Fibroblast of skin of back (primary cell): ENCODE results near the gene DGKD.
"Not testable (repeated sequence)": the region's sequence is repeated elsewhere in the genome, so short reads cannot be mapped to it uniquely, and the experiment has no call there.

Experiments used
- DNase-seq: peaks from one replicate; pipeline ENCODE4 v3.0.0-alpha.2; 2013

The DGKD gene

GRCh38 chr2:233387667-233388528 lies 33.6 kb downstream of the DGKD start:
- peak; percentile 96 for DNase-seq

- DNase-seq, result no peak
Measured at GRCh38 chr2:233389601-233390125, 35.4 kb downstream of the DGKD start.

- DNase-seq, result no peak
Measured at GRCh38 chr2:233395687-233396086, 41.4 kb downstream of the DGKD start.

- not testable (repeated sequence) for DNase-seq
Measured at GRCh38 chr2:233396726-233397665, 42.7 kb downstream of the DGKD start.

DNA sequence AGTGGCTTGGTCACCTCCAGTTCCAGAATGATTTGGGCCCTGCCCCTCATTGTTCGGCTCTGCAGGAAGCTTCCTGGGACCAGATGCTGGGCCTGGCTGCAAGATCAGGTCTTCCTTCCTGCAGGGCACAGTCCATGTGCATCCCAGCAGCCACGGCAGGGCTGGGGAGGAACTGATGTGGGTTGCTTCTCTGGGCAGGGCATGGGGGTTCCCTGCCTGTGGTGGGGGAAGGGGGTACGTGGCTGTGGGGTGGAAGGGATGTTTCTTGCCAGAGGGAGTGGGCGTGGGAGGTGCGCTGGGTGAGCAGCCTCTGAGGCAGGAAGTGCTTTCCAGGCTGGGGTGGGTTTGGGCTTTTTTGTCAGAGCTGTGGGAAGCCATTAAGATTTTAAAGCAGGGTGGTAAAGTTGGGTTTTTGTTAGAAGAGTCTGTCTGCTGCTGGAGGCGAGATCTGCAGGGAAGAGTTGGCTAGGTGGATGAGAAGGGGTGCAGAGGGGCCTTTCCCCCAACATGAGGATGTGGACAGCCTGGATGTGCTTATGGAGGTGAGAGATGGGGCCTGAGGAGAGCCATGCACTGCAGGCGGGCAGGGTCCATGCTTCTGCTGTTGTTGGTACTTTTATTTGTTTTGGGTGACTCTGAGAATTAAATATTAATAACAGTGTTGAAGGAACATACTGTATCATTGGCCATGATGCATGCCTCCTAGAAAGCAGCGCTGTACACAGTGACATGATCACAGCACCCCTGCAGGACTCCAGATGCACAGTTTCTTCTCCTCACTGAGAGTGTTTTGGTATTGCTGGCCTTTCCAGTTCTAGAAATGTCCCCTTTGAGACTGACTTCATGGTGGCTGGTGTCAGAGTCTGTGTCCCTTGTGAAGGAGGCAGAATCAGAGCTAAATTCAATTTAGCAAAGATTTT lies 45.3 kb downstream of the DGKD start:
- DNase-seq, result no peak

GRCh38 chr2:233400341-233400740 lies 46.0 kb downstream of the DGKD start:
- DNase-seq, result no peak

- DNase-seq, result no peak
Measured at GRCh38 chr2:233400961-233401360, 46.7 kb downstream of the DGKD start.

DNA sequence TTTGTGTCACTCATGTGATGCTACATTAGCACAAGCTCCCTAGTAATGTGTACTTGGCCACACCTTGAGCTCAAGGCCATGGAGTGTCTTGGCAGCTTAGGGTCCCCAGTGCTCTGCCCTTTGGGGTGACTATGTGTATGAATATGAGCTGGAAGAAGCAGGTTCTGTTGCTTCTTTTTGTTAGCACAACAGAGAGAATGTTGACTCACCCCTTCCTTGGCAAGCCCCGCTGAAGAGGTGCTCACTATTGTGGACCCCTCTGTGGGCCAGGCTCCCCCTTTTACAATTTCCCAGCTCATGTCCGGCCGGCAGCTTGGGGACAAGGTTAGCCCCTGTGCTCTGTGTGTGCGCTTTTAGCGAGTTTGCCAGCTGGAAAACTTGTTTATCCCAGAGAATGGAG lies 48.1 kb downstream of the DGKD start:
- DNase-seq, result no peak

GRCh38 chr2:233402789-233403188 lies 48.5 kb downstream of the DGKD start:
- DNase-seq, result no peak

DNA sequence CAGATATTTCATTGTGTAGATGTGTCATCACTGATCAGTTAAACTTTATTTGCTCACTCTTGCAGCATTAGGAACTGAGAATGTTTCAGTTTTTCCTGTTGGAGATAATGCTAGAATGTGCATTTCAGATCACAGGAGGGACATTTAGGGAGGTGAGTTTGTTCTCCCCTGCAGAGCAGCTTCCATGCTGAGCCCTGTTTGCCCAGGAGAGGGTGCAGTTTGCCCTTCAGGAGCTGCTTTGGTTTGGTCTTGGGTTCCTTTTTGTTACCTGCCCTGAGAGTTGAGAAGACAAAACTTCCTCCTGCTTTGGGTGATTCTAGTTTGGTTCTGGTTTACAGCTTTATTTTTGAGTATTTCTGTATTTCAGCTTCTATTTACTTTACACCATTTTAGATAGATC lies 49.9 kb downstream of the DGKD start:
- peak; percentile 38 for DNase-seq

GRCh38 chr2:233406865-233407264 lies 52.6 kb downstream of the DGKD start:
- no peak for DNase-seq

DNA sequence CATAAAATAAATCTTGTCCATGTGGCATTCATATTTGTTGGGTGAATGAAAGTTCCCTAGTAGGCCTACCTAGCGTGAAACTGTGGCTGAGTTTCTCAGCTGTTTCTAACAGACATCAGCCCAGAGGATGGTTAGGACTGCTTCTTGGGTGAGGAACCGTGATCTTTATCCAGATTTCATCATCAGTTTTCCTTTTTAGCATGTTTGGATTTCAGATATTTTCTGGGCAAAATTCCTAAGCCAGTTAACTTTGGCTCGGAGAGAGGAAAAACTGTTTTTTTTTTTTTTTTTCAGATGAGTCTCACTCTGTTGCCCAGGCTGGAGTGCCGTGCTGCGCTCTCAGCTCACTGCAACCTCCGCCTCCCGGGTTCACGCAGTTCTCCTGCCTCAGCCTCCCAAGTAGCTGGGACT lies 53.5 kb downstream of the DGKD start:
- peak; percentile 49 for DNase-seq

DNA sequence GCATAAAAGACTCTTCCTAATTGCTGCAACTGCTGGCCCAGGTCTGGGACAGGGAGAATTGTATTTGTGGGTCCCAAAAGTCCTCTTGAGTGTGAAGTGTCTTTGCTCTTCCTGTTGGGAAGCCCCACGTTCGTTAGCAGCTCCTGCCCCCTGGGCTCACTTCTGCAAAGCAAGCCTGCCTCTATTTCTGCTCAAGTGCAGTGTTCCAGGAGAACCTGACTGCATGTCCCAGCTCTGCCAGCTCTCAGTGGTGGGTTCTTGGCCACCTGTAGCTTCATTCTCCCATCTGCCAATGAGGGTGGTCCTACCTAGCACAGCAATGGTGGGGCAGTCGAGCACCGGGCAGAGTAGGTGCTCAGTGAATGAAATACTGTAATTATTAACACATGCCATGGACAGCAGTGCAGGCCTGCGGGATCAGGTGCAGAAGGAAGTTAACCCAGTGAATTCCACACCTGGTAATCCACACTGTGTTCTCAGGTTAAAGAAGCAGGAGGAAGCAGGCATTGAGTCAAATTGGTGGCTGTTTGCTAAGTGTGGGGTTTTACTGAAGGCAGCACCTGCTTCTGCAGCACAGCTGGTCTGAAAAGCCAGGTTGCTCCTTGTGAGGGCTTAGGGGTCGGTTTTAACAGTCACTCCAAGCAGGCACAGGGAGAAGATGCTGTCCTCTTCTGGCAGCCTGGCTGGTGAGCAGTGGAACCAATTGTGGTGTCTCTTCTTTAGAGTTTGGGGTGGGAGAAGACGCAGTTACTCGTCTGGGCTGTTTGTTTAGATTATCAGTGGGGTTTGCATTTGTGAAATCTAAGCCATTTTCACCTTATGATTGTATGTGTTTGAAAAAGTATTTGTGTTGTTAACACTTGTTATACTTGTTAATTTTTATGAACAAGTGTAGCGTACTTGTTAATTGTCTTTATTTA lies 54.3 kb downstream of the DGKD start:
- no peak for DNase-seq

- DNase-seq, result no peak
Measured at GRCh38 chr2:233409286-233409991, 55.1 kb downstream of the DGKD start.

GRCh38 chr2:233410196-233410760 lies 56.0 kb downstream of the DGKD start:
- no peak for DNase-seq

DNA sequence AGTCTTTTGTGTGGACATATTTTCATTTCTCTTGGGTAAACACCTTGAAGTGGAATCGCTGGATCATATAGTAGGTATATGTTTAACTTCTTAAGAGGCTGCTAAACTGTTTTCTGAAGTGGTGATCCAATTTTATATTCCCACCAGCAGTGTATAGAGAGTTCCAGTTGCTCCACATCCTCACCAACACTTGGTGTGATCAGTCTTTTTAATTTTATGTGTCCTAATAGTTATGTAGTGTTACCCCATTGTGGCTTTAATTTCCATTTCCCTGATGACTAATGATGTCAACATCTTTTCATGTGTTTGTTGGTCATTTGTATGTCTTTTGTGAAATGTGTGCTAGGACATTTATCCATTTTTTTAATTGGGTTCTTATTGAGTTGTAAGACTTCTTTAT lies 56.9 kb downstream of the DGKD start:
- DNase-seq, result no peak

DNA sequence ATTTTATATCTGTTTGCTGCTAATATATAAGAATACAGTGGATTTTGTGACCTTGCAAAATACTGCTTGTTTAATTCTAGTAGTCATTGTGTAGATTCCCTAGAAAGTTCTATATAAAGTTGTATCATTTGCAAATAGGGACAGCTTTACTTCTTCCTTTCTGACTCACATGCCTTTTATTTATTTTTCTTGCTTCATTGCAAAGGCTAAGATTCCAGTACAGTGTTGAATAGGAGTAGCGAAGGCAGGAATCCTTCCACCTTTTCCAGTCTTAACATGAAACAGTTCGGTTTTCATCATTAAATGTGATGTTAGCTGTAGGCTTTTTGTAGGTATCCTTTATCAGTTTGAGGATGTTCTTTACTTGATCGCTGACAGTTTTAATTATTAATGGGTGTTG lies 58.1 kb downstream of the DGKD start:
- peak; percentile 35 for DNase-seq

DNA sequence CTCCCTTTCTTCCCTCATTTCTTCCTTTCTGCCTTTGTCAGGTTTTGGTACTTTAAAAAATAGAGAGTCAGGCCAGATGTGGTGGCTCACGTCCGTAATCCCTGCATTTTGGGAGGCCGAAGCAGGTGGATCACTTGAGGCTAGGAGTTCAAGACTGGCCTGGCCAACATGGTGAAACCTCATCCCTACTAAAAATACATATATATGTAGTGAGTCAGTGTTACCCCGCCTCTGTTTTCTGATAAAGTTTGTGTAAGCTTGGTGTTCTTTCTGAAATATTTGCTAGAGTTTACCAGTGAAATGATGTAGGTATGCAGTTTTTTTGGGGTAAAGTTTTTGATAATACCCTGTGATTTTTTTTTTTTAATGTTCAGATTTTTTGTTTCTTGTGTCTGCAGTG lies 58.8 kb downstream of the DGKD start:
- peak; percentile 60 for DNase-seq

- DNase-seq, result peak; percentile 86
Measured at GRCh38 chr2:233413559-233414272, 59.4 kb downstream of the DGKD start.
